ENCODE data around the gene C9orf40.

The C9orf40 gene

DNA sequence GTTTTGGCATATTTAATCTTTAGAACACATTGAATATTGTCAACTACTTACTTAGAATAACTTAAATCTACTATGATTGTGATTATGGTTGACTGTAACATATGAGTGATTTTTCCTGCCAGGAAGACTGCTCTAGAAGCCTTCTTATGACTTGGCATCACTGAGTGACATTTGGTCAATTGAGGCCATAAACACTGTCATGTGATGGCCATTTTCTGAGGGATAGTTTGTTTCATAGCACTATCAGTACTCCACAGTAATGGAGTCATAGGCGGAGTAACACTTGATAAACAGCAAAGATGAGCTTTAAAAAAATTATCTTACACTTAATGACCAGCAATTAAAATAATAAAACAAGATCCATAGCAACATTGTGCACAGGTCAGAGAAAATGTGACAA, 31.0 kb downstream of the C9orf40 start:
- FAIRE-seq: no peak
- DNase-seq (ENCODE audit: insufficient read length): no peak
- no peak for TF ChIP-seq POLR2A (IDR thresholded peaks at IDR 0.05; ENCODE audit: low read depth, low read length)
- TF ChIP-seq TAF1 (IDR thresholded peaks at IDR 0.05; ENCODE audit: borderline replicate concordance, low read depth, low read length): no peak
- TF ChIP-seq POLR2AphosphoS5 (IDR thresholded peaks at IDR 0.05; ENCODE audit: low read depth, low read length): no peak

DNA sequence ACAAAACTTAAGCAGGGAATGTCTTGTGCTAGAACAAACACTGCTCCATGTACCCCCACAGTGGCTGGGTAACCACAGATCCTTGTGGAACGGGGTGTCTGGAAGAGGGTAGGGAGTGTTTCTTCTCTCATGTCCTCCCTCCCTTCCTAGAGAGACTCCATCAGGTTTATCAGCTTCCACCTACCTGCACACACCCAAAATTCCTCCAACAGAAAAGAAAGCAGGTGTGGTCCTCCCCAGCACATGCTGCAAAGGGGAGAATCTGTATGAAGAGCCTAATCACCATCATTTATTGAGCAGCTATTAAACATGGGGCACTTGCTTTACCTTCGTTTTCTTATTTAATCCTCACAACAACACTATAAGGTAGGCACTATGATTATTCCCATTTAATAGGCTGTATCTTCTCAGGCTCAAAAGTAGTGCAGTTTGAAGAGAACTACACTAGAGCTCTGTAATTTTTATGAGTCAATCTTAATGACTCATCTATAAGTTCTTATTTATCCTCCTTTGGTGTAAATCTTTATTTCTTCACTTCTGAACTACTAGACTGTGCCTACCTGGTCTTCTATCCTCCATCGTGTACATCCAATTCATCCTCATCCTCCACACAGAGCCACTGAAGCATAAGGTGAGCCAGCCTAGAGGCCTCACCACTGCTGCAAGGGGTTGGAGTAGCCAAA, 31.6 kb downstream of the C9orf40 start:
- FAIRE-seq (no peak), DNase-seq (ENCODE audit: insufficient read length) (no peak)
- TF ChIP-seq POLR2A (IDR thresholded peaks at IDR 0.05; ENCODE audit: low read depth, low read length): no peak
- no peak for TF ChIP-seq POLR2AphosphoS5 (IDR thresholded peaks at IDR 0.05; ENCODE audit: low read depth, low read length)
- TF ChIP-seq TAF1 (IDR thresholded peaks at IDR 0.05; ENCODE audit: borderline replicate concordance, low read depth, low read length): no peak

DNA sequence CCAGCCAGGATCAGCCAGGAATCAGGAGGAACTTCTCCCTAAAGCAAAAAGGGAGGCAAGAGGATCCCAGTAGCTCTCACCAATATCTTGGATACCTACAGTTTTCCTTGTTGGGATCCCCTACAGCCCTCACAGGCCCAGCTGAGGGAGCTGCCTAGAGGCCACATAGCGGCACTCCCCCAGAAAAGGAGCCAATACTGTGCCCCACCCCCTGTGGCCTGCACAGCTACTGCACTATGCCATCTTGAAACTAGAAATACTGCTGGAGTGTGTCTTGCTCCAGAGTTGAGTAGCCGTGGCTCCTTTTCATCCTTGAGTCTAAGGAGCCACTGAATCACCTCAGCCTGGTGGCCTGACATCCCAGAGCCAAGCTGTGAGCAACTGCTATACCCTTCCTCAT, 42.7 kb downstream of the C9orf40 start:
- TF ChIP-seq TAF1 (IDR thresholded peaks at IDR 0.05; ENCODE audit: borderline replicate concordance, low read depth, low read length): no peak
- no peak for TF ChIP-seq POLR2A (IDR thresholded peaks at IDR 0.05; ENCODE audit: low read depth, low read length)
- no peak for TF ChIP-seq POLR2AphosphoS5 (IDR thresholded peaks at IDR 0.05; ENCODE audit: low read depth, low read length)
- no peak for DNase-seq (ENCODE audit: insufficient read length)
- no peak for FAIRE-seq

DNA sequence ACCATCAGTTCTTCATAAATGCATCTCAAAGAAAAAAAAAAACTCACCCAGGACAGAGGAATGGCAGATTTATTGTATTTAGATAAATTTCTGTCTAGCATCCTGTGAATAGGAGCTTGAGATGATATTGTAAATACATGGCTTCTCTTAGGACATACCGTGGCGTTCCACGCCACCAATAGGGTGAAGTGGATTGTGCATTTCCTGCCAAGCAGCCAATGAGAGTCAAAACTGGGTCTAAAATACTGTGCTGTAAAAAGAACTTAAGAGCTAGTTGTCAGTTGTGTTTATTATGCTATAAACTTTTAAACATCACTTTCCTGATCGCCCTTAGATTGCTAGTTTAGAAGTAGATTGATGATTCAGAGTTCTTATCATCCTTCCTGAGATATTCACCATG, 44.0 kb downstream of the C9orf40 start:
- TF ChIP-seq POLR2A (IDR thresholded peaks at IDR 0.05; ENCODE audit: low read depth, low read length): no peak
- no peak for TF ChIP-seq POLR2AphosphoS5 (IDR thresholded peaks at IDR 0.05; ENCODE audit: low read depth, low read length)
- TF ChIP-seq TAF1 (IDR thresholded peaks at IDR 0.05; ENCODE audit: borderline replicate concordance, low read depth, low read length): no peak
- FAIRE-seq (no peak), DNase-seq (ENCODE audit: insufficient read length) (no peak)

DNA sequence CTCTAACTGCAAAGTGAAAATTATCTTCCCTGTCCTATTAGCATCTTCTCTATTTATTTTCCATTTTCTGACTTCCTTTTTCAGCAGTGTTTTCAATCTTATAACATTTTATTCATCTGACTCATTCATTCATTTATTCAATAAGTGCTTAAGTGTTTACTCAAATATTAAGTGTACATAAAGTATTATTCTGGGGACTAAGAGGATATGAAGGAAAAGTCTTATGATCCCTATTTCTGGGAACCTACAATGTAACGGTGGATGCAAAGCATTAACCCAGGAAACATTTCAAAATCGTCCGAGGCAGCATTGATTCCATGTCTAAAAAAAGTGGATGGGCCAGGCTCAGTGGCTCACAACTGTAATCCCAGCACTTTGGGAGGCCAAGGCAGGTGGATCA, 45.6 kb downstream of the C9orf40 start:
- FAIRE-seq (no peak), DNase-seq (ENCODE audit: insufficient read length) (no peak)
- TF ChIP-seq TAF1 (IDR thresholded peaks at IDR 0.05; ENCODE audit: borderline replicate concordance, low read depth, low read length) (no peak), POLR2AphosphoS5 (IDR thresholded peaks at IDR 0.05; ENCODE audit: low read depth, low read length) (no peak), POLR2A (IDR thresholded peaks at IDR 0.05; ENCODE audit: low read depth, low read length) (no peak)

DNA sequence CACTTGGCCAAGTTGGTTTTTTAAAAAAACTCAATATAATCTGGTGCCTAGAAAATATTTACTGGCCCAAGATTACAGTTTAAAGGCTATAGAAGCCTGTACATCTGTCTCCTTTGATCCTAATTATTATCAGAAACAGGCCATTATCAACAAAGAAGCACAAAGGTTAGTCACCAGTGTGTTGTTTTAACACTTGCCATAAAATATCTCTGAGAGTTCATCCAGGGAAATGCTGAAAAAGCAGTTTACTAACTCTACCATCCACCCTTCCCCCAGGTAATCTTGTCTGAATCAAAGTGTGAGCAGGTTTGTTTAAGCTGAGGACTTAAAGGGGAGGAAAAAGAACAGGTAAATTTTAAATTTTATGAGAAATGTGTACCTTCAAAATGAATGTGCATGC, 51.7 kb downstream of the C9orf40 start:
- FAIRE-seq: no peak

More for the DNA sequence above, 51.7 kb downstream of the C9orf40 start:
- DNase-seq (ENCODE audit: insufficient read length): no peak
- TF ChIP-seq TAF1 (IDR thresholded peaks at IDR 0.05; ENCODE audit: borderline replicate concordance, low read depth, low read length) (no peak), POLR2AphosphoS5 (IDR thresholded peaks at IDR 0.05; ENCODE audit: low read depth, low read length) (no peak), POLR2A (IDR thresholded peaks at IDR 0.05; ENCODE audit: low read depth, low read length) (no peak)
